HT-29 (cell line): ENCODE measurements around the gene DOCK4. TPM values are rescaled to one million over a fixed set of nuclear protein-coding genes. Genes with fewer than 3 reads are reported as not detected.

Experiments used
- DNase-seq: peaks from one replicate; pipeline ENCODE4 v3.0.0-alpha.2; 2015; ENCODE audit warnings: low spot score
- total RNA-seq: library from RNA; depleted of rRNA; stranded (reverse); fragments of >200 nt; shearing (Covaris generic); gene quantifications from 2 replicates; pipeline ENCODE4 v1.2.3, GENCODE V29; 2014

The DOCK4 gene
- total RNA-seq, 1 experiment from 2014 or later = 4.9 TPM

DNA sequence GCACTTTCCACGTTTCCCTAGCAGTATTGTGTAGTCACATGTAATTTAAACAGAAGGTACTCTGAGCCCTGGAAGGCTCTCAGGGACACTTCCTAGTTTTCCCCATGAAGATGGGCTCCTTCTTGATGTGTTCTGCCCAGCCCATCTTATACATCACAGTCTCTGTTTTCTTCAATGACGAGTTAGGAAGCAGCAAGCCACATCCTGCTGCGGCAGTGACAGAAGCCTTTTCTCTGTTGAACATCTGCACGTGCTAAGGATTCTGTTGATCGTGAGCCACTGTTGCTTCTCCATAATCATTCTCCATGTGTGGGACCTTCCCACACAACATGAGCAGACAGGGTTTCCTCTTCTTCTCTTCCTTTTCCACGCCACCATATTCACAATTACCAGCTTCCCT, 346.0 kb downstream of the DOCK4 start:
- DNase-seq = no peak

DNA sequence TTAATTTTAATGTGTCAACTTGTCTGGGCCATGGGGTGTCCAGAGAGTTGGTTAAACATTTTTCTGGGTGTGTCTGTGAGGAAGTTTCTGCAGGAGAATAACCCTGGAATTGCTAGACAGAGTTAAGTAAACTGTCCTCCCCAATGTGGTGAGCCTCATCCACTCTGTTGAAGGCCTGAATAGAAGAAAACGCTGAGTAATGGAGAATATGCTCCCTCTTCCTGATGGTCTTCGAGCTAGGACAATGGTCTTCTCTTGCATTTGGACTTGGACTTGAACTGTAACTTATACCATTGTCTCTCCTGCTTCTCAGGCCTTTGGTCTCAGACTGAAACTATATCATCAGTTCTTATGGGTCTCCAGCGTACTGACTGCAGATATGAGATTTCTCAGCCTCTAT, 347.9 kb downstream of the DOCK4 start:
- no peak for DNase-seq

DNA sequence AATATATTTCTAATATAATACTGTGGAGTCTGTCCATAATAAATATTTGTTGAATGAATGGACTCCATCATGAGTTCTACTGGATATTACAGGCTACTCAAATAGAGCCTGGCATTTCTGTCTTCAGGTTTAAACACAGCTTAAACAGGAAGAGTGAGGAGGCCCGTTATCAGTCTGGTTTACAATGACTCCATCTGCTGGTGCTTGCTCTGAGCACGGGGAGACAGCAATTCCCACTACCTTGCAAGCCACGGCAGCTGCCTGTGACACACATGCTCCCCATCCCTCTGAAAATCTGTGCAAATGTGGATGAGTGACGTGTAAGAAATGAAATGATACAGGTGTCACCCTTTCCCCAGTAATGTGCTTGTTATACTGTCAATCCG, 350.4 kb downstream of the DOCK4 start:
- DNase-seq = peak; percentile 15

DNA sequence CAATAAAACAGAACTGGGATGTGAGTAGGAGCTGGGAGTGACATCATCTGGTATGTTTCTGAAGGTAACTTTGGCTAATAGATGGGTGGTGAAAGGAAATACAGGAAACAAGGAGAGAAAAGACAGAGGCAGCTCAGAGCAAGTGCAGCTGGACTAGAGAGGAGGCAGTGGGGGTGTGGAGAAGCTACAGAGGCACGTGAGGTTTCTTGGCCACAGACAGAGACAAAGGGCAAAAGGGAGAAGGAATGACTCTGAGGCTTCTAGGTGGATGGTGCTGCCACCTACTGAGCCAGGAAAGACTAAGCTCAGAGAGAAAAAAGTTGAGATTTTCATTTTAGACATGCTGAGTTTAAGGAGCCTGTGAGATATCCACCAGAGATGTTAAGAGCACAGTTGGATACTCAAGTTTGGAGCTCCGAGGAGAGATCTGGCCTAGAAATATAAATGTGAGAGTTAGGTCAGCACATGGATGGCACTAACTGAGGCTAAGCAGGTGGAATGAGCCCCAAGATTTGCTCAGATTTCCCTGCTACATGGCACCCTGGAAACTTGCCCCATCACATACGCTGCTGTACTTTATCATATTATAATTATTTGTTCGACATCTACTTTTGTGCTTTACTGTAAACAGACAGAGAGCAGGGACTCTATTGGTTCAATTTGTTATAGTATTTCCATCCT, 350.9 kb downstream of the DOCK4 start:
- peak; percentile 78 for DNase-seq

DNA sequence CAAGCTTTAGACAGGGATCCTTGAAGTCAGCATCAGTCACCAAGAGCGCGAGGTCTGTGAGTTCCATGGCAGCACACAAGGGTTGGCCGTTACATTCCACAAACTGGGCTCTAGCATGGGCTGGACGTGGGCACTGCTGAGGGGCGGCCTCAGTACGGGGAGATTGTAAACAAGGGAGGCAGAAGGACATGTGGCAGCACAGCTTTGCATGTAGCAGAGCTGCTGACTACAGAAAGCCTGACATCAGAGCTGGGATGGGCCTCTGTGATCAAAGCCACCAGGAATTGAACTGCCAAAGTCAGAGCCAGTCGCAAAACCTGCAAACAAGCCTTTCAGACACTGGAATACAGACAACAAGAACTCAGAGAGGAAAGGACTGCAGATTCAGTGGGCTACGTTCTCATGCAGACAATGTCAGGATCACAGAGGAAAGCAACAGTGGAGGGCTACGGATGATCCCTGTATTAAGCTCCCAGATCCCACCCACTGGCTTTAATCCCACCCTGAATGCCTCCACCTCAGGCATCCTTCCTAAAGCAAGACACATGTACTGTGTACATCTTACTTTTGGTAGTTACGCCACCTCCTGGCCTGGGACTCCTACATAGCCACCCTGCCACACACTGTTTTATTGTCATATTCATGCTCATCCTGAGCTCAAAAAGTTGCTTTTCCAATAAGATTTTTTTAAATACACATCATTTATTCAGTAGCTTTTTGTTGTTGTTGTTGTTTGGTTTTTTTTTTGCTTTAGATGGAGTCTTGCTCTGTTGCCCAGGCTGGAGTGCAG, 352.8 kb downstream of the DOCK4 start:
- DNase-seq = peak; percentile 16

DNA sequence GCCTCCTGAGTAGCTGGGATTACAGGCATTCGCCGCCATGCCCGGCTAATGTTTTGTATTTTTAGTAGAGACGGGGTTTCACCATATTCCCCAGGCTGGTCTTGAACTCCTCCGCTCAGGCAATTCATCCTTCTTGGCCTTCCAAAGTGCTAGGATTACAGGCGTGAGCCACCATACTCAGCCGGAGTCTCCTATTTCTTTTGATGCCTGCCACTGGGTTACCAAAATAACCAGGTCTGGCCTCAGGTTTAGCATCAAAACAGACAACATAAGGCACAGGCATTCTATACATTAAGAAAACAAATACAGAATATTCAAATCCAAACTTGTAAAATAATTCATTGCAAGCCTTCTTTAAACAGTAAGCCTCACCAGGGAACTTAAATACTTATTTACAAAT, 354.1 kb downstream of the DOCK4 start:
- DNase-seq = no peak

DNA sequence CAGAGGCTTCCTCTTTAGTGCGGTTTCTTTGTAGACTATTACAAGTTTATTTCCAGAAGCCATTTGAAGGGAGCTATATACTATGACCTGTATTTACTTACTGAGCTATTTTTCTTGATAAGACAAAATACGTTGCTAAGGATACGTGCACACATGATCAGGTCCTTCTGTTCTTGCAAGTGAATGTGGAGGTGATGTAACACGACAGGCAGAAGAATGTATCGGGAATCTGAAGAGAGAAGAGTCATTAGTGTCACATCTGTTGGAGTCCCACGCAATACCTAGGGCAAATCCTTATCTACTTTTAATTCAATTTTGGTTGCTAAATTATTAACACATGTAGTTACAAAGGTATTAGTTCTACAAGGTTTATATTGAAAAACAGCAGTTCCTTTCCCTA, 359.3 kb downstream of the DOCK4 start:
- no peak for DNase-seq

DNA sequence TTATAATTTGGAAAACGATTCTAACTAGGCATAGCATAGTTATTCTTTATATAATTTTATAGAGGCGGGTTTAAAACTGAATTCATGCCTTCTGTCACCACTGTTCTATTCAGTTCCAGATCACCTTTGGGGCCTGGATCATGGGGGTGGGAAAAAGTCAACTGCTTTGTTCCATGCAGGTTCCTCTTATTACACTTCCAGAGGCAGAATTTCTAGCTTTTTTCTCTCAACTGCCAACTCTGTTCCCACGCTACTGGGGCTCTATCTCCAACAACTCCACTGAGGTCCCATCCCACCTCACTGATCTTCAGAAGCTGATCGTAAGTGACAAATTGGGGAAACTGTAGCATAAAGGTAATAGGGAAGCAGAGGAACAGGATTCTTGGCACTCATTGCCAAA, 360.3 kb downstream of the DOCK4 start:
- no peak for DNase-seq

DNA sequence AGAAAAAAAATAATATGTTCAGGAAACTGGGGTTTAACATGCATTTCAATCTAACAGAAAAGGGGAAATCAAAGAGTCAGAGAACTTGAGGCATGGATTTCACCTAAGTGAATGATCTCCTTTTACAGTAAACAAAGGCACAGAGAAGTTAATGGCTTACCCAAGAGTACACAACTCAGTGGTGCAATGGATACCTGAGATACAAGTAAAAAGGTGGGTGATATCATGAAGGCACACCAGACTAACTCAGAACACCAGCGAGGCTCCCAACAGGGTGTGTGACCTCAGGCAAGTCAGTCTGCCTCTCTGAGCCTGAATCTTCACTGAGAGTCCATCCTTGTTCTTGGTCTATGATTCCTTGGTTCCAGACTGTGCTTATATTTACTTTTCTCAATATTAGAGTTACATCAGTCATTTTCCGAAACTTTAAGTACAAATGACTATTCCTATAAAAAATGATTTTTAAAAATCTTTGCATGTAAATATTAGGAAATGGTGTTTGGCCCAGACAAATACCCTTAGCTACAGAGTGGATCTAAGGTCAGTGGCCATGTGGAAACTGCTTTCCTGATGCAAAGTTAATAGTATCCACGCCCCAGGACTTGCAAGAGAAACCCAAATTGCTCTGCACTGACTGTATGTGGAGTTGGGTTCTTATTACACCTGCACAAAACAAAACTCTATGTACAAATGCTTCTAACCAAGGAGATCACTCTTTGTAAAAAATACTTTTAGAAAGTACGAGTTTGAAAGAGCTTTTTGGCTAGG, 361.1 kb downstream of the DOCK4 start:
- DNase-seq = no peak

DNA sequence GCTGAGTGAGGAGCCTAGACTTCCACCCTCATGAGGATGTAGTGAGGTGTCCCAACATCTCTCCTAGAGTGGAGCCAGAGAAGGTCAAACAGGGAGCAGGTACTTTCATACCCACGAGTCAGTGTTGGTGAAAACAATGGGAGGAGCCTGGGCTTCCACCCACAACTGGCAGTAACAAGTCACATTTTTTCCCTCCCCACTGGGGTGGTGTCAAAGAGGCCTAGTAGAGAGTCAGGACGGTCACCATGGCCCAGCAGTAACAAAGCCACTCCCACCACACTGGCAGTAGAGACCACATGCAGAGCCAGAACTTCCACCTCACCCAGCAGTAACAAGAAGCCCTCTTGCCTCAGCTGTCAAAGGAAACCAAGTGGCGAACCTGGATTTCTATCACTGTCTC, 363.7 kb downstream of the DOCK4 start:
- DNase-seq = no peak

DNA sequence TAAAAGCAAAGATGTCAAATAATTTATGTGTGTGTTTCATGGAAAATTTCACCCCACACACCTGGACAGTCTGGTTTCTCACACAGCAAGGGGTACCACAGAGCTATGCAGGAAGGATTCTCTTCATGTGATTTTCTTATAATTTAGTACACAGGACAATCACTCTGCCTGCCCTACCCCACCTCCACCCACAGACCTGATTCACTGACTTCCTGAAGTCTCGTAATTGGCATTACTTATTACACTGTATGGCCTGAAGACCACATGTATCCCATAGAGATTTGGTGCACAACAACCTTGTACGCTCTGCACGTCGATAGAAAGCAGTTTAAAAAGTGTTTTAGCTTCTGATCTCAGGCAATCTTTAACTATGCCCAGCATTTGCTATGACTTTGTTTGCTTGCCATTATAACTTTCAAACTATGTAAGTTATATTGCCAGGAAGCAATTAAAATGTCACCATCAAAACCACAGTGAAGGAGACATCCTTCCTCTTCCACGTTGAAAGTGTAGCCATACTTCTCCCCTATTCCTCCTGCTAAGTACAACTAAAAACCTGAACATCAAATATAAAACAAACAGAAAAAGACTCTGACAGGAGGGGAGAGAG, 364.5 kb downstream of the DOCK4 start:
- DNase-seq = peak; percentile 6

DNA sequence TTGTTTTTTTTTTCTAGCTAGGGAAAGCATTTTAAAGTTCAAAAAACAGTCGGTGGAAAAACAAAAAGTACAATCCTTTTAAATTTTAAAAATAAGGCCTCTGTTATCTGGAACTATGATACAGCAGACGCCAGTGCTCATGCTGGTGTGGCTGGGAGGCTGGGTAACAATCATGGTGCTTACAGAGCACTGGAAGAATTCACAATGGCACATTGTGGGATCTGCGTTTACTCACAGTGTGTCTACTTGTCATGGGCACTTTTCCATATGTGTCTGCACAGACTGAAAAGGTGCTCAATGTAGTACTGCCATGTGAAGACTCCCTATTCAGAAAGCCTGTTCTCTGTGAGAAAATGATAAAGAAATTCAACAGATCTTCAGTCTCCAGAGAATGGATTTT, 365.7 kb downstream of the DOCK4 start:
- no peak for DNase-seq

DNA sequence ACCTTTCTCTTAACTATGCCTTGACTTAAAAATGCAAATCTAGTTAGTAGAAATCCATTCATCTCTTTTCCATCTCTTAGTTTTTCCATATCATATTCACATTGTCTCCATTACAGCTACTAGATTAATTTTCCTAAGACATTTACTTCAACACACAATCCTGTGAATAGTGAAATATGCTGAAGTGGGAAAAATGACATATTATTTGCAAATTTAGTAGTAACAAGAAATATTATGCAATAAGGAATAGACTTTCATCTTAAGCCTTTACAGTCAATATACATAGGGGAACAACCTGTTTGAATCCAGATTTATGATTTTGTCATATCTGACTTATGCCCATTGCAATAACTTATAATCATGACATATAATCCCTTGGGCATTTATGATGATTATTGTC, 366.9 kb downstream of the DOCK4 start:
- no peak for DNase-seq

DNA sequence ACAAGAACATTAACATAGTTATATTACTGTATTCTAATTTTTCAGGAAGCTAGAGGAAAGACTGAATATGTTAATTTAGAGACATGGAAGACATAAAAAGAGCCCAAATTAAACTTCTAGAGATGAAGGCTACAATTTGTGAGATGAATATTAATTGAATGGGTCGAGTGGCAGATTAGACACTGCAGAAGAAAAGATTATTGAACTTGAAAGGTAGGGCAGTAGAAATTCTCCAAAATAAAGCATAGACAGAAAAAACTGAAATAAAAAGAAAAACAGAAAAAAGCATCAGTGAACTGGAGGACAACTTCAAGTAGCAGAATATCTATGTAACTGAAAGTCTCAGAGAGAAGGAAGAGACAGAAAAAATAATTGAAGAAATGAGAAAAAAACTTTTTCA, 369.6 kb downstream of the DOCK4 start:
- DNase-seq = no peak

DNA sequence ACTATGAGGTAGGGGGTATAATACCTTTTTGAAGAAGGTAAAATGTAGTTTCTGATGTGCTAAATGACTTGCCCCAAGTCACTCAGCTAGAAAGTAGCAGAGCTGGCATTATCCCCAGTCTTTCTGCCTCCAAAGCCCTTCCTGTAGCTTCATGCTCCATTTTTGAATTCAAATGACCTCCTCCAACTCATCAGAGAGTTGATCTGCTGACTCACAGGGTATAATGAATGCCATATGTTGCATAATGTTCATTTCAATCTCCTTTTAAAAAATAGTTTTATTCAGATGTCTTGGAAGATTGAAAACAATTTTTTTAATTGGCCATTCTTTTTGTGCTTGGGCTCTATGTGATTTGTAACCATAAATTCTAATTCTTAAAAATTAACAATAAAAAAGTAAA, 371.1 kb downstream of the DOCK4 start:
- DNase-seq = no peak

DNA sequence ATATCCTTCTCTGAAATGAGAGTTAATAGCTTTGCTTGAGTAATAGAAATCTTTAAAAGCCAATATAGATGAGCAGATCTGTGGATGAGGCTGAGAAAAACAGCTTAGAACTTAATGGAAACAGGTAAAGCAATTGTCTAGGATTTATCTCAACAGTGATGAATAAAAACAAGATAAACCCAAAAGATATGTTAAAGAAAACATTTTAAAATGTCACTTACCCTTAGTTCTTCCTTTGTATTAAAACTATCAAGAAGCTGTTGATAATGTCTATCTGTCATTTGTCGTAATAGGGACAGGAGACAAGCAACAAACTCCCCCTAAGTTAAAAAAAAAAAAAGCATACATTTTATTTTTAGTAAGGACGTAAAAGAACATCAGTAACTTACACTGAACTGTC, 371.8 kb downstream of the DOCK4 start:
- DNase-seq = no peak

DNA sequence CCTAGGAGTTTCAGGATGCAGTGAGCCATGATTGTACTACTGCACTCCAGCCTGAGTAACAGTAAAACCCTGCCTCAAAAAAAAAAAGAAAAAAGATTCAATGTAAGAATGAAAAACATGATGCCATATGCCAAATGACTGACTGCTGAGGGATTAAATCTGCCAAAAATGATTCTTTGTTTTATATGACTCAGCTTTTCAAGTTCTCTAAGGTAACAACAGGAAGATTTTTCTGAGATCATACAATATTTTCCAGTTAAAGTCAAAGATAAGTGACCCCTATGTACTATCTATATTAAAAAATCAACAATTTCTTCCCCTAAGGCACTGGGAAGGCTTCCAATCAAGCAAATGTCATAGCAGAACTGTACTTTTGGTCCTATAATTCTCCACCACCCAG, 372.7 kb downstream of the DOCK4 start:
- no peak for DNase-seq

DNA sequence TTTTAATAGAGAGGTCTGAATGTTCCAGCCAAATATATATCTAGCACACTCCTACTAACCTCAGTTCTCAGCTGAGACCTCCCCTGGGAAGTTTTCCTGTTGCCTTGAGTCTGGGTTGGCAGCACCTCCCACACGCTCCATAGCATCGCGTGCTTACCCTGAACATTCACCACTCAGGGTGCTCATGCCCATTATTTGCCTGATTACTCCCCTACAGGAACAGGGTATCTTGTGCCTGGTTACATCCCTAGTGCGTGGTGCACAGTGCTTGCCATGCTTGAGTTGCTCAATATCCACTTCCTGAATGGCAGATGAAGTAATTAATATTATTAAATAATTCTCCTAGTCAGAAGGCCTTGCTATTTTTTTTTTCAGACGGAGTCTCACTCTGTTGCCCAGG, 374.0 kb downstream of the DOCK4 start:
- DNase-seq = no peak

DNA sequence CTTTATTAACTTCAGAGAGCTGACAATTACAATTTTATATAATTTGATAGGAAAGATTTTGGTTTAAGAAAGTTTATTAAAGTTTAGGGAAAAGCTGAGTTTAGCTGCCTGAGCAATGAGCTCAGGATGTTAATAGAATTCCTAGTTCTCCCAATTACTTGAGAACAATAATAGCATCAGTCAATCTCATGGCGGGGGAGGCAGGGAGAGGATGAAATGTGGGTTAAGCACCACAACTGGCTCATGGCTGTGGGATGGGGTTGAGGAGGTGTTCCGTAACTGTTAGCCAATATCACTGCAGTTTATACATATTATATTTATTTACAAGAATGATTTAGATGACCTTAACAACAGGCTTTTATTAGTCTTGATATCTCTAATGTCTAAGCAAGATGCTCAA, 377.0 kb downstream of the DOCK4 start:
- DNase-seq = no peak

DNA sequence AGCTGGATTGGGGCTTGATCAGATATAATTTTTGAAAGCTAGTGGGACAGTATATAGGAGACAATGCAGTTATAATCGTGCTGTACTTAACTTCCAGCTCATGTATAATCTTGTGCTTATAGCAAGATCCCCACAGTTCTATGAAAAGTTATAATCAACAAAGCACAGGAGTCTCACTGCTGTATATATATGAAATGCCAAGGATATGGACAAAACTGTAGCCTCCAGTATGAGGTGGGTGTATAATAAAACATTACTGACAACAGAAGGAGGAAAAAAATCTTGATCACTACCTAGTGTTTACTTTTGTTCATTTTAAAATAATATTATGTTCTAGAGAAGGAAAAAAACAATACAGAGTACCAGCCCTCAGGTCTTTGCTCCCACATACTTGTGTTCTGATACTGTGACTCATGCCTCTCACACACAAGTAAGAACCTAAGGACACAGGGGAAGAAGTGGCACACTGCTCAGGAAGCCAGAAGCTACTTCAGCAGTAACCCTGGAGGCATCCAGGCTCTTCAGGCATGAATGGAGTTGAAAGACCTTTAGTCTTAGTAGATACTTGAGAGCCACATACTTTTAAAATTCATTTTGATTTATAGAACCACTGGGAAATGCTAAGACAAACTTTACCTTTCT, 378.2 kb downstream of the DOCK4 start:
- DNase-seq = no peak

DNA sequence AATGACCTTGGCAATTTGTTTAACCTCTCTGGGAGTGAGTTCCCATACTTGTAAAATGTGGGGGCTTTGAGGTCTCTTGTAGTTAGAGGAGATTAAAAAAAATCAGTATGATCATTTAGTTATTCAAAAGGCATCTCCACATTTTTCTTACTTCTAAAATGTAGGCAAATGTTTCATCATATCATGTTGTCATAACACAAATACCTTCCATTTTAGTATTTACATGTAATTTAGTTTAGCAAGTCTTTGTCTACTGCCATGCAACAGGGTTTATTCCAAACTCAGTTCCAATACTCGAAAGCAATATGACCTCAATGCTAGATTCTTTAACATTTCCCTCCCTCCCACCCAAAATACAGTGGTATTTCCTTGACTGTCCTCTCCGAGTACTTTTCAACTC, 381.2 kb downstream of the DOCK4 start:
- DNase-seq = no peak

DNA sequence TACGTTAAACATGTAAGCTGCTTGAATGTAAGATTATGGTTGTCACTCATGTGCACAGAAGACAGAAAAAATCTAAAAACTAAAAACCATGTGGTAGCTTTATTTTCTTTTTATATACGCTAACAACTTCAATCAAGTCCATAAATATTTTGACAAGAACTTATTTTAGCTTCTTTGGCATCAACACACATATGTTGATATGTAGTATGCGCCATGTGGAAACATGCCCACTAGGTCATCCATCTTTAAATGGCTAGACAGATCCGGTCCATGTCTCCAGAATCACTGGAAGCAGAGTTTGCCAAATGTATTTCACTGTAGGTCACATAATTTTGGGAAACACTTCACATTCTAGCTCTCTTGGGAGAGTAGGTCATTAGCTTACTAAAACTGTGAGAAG, 382.4 kb downstream of the DOCK4 start:
- DNase-seq = no peak
